NT2/D1 (cell line): ENCODE data around the gene AKAP6.

Source experiments
- YY1 ChIP-seq: IDR thresholded peaks from 2 replicates; pipeline ENCODE4 v1.6.1; 2011; ENCODE audit not compliant: insufficient read length, insufficient read depth
- ZNF274 ChIP-seq: IDR thresholded peaks from 2 replicates; pipeline ENCODE4 v1.6.1; 2011; ENCODE audit warnings: mild to moderate bottlenecking, low read depth, low read length

DNA sequence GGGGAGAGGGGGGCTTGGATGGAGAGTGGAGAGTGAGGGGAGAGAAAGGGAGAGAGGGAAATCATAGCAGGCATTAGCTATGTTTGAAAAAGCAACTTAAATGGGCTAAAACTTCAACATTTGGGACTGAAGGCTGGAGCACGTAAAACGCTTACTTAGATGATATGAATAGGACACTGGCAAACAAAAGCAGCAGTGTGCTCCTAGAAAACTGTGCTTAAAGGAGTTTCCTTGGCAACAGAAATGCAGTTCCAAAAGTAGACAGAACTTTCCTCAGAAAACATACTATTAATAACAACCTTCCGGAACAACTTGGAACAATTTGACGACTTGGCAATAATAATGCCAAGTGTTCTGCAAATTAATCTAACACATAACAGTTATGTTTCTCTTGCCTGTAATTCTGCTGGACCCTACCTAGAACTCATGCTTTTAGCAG is 374.1 kb downstream of the AKAP6 start:
- TF ChIP-seq ZNF274 (no peak), YY1 (no peak)
